Measurements from ENCODE around the gene LRRTM3. TPM values are rescaled to one million over a fixed set of nuclear protein-coding genes. Genes with fewer than 3 reads are reported as not detected.
A peak's percentile ranks its signal among the peaks of the same experiment; 100 is the strongest.

Gene LRRTM3
- total RNA-seq (not detected), polyA plus RNA-seq (not detected)

DNA sequence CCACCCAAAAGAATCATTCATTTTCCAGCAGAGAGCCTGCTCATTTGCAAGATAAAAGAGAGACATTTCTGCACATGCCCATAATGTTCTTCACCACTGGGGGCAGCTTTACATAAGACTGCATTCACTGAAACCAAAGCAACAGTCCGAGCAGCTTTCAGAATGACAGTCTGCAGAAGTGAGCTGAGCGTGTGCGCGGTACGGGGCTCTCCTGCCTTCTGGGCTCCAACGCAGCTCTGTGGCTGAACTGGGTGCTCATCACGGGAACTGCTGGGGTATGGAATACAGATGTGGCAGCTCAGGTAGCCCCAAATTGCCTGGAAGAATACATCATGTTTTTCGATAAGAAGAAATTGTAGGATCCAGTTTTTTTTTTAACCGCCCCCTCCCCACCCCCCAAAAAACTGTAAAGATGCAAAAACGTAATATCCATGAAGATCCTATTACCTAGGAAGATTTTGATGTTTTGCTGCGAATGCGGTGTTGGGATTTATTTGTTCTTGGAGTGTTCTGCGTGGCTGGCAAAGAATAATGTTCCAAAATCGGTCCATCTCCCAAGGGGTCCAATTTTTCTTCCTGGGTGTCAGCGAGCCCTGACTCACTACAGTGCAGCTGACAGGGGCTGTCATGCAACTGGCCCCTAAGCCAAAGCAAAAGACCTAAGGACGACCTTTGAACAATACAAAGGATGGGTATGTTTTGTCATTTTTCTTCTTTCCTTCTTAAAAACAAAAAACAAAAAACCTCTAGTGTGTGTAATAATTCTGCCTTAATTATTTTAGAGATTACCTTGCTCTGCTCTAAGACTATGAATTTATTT is at the start of gene LRRTM3:
TSS of gene LRRTM3 (plus strand) at position 141 of the 820 bp plus-strand sequence.
- peaks cover 0 to 3% (median 0%) of the 10 kb centered on the region in 3 donors for H3K36me3 Mint-ChIP-seq

DNA sequence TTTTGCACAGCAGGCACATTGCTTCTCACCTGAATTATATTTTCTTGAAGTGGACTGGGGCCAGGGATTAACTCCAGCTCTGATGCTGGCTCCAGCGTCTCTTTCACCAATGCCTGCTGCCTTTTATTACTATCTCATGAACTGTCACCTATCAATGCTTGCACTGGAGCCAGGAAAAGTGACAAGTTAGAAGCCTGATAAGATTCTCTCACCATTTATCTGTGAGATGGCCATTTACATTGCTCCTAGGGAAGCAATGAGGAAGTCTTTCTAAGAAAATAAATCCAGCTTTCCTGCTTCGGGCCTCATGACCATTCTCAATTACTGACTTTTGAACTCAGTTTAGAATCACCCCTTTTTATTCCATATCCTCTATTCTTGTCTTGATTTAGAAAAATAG is 48.5 kb upstream of the LRRTM3 start:
- POLR2A ChIA-PET, result no interaction called here
- no peaks in the 10 kb centered on the region for H3K4me1 Mint-ChIP-seq
- H3K9me3 ChIP-seq (ENCODE audit: low read length), result no peaks in the 10 kb centered on the region

More for the DNA sequence above, at the start of gene LRRTM3:
- Histone ChIP-seq H3K4me1 (ENCODE audit: insufficient read depth, low read length) (no peaks in the 10 kb centered on the region), H3K27ac (ENCODE audit: low read depth, low read length) (no peak within 1 kb of the TSS), H3K4me3 (ENCODE audit: low read length) (no peak within 1 kb of the TSS), H3K27me3 (ENCODE audit: insufficient read depth, low read length, poor library complexity, severe bottlenecking) (no peaks in the 10 kb centered on the region), H3K36me3 (ENCODE audit: insufficient read depth, low read length) (no peaks in the 10 kb centered on the region), H3K9me3 (ENCODE audit: low read length) (no peaks in the 10 kb centered on the region)
- no peak within 1 kb of the TSS for H3K27ac Mint-ChIP-seq
- H3K4me3 Mint-ChIP-seq, result peak within 1 kb of the TSS in 1 of 7 donors; percentile 23
- CTCF ChIA-PET, result no interaction called here
- peaks cover 0 to 3% (median 0%) of the 10 kb centered on the region in 3 donors for H3K4me1 Mint-ChIP-seq
- POLR2A ChIA-PET, result no interaction called here
- no peak for DNase-seq
- peaks cover 7 to 30% of the 10 kb centered on the region in 2 donors for H3K27me3 Mint-ChIP-seq
- H3K9me3 Mint-ChIP-seq, result peaks cover 0 to 4% (median 0%) of the 10 kb centered on the region in 5 donors

DNA sequence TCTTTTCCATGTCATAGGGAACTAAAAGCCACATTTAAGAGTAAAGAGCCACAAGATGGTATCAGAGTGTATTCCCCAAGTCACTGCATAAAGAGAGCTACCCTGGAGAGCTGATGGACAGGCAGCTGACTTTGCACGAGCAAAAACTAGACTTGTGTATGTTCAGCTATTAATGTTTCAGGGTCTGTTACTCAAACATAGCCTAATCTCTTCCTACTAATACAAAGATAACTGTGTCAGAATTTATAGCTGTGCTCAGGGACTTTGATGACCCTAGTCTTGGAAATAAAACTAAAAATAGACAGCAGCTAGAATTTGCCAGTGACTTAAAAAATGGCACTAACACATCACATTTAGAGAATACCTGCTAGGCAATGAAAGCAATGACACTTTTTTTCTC is 45.5 kb upstream of the LRRTM3 start:
- POLR2A ChIA-PET, result no interaction called here
- H3K4me3 ChIP-seq (ENCODE audit: low read length), result no peak overlapping the region
- no peak overlapping the region for H3K27ac ChIP-seq (ENCODE audit: low read depth, low read length)
- no peak overlapping the region for H3K4me3 Mint-ChIP-seq
- no peaks in the 10 kb centered on the region for H3K9me3 Mint-ChIP-seq
- H3K27ac Mint-ChIP-seq, result no peak overlapping the region
- H3K27me3 ChIP-seq (ENCODE audit: insufficient read depth, low read length, poor library complexity, severe bottlenecking), result no peaks in the 10 kb centered on the region
- CTCF ChIA-PET, result no interaction called here
- no peak for DNase-seq
- no peaks in the 10 kb centered on the region for H3K4me1 ChIP-seq (ENCODE audit: insufficient read depth, low read length)
- no peaks in the 10 kb centered on the region for H3K36me3 ChIP-seq (ENCODE audit: insufficient read depth, low read length)
- H3K36me3 Mint-ChIP-seq, result no peaks in the 10 kb centered on the region
- no peaks in the 10 kb centered on the region for H3K9me3 ChIP-seq (ENCODE audit: low read length)
- peaks cover 0 to 2% of the 10 kb centered on the region in 2 donors for H3K27me3 Mint-ChIP-seq
- H3K4me1 Mint-ChIP-seq, result no peaks in the 10 kb centered on the region

More for the DNA sequence above, 48.5 kb upstream of the LRRTM3 start:
- H3K36me3 Mint-ChIP-seq, result no peaks in the 10 kb centered on the region
- H3K4me3 Mint-ChIP-seq, result no peak overlapping the region
- CTCF ChIA-PET, result no interaction called here
- Histone ChIP-seq H3K4me3 (ENCODE audit: low read length) (no peak overlapping the region), H3K4me1 (ENCODE audit: insufficient read depth, low read length) (no peaks in the 10 kb centered on the region), H3K27ac (ENCODE audit: low read depth, low read length) (no peak overlapping the region), H3K36me3 (ENCODE audit: insufficient read depth, low read length) (no peaks in the 10 kb centered on the region), H3K27me3 (ENCODE audit: insufficient read depth, low read length, poor library complexity, severe bottlenecking) (no peaks in the 10 kb centered on the region)
- H3K27me3 Mint-ChIP-seq, result peaks cover 0 to 2% of the 10 kb centered on the region in 2 donors
- no peak for DNase-seq
- H3K9me3 Mint-ChIP-seq, result peaks cover 0 to 2% (median 0%) of the 10 kb centered on the region in 5 donors
- H3K27ac Mint-ChIP-seq, result no peak overlapping the region

DNA sequence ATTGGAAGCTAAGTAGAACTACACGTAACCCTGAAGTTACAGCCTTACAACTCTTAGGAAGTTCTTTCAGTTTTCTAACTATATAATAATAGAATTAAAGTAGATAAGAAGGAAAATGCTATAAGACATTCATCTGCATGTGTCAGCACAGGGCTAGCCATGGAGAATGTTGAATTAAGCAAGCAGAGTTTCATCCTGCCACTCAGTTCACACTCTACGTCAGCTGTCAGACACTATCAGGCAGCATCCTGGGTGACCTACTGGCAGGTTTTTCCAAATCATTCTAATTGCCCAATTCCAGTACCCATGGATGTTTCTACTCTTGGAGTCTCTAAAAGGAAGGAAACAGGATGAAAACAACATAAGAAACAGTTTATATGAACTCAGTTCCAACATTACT is 45.0 kb upstream of the LRRTM3 start:
- H3K9me3 ChIP-seq (ENCODE audit: low read length), result no peaks in the 10 kb centered on the region
- Mint-ChIP-seq H3K9me3 (peaks cover 0 to 3% (median 0%) of the 10 kb centered on the region in 5 donors), H3K4me3 (no peak overlapping the region), H3K27me3 (peaks cover 0 to 2% of the 10 kb centered on the region in 2 donors), H3K36me3 (no peaks in the 10 kb centered on the region), H3K4me1 (no peaks in the 10 kb centered on the region), H3K27ac (no peak overlapping the region)
- no peaks in the 10 kb centered on the region for H3K4me1 ChIP-seq (ENCODE audit: insufficient read depth, low read length)
- no peaks in the 10 kb centered on the region for H3K36me3 ChIP-seq (ENCODE audit: insufficient read depth, low read length)
- CTCF ChIA-PET, result no interaction called here
- H3K27me3 ChIP-seq (ENCODE audit: insufficient read depth, low read length, poor library complexity, severe bottlenecking), result no peaks in the 10 kb centered on the region
- no peak overlapping the region for H3K4me3 ChIP-seq (ENCODE audit: low read length)
- POLR2A ChIA-PET, result no interaction called here
- H3K27ac ChIP-seq (ENCODE audit: low read depth, low read length), result no peak overlapping the region
- no peak for DNase-seq

DNA sequence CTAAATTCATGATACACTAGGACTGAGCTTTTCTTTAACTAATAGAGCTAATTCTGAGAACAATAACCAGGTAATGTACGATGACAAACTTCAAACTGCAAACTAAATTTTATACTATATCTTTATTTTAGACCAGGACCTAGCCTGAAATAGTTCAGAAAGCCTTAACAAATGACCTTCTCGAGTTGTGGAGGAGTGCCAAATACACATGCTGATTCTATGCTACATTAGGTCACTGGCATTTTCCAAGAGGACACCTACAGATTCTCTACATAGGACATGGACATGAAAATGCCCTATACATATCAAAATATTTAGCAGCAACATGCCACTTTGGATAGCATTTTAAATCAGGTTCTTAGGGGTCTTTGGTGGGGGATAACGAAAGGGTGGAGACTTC is 44.0 kb upstream of the LRRTM3 start:
- no peak overlapping the region for H3K27ac ChIP-seq (ENCODE audit: low read depth, low read length)
- no peak overlapping the region for H3K27ac Mint-ChIP-seq
- H3K27me3 ChIP-seq (ENCODE audit: insufficient read depth, low read length, poor library complexity, severe bottlenecking), result no peaks in the 10 kb centered on the region
- POLR2A ChIA-PET, result no interaction called here
- no peaks in the 10 kb centered on the region for H3K4me1 ChIP-seq (ENCODE audit: insufficient read depth, low read length)
- H3K9me3 ChIP-seq (ENCODE audit: low read length), result no peaks in the 10 kb centered on the region
- no peaks in the 10 kb centered on the region for H3K4me1 Mint-ChIP-seq
- H3K4me3 Mint-ChIP-seq, result no peak overlapping the region
- peaks cover 0 to 2% of the 10 kb centered on the region in 2 donors for H3K27me3 Mint-ChIP-seq
- CTCF ChIA-PET, result no interaction called here
- H3K4me3 ChIP-seq (ENCODE audit: low read length), result no peak overlapping the region
- no peaks in the 10 kb centered on the region for H3K36me3 ChIP-seq (ENCODE audit: insufficient read depth, low read length)
- H3K9me3 Mint-ChIP-seq, result peaks cover 0 to 5% (median 2%) of the 10 kb centered on the region in 5 donors
- DNase-seq, result no peak
- H3K36me3 Mint-ChIP-seq, result no peaks in the 10 kb centered on the region

DNA sequence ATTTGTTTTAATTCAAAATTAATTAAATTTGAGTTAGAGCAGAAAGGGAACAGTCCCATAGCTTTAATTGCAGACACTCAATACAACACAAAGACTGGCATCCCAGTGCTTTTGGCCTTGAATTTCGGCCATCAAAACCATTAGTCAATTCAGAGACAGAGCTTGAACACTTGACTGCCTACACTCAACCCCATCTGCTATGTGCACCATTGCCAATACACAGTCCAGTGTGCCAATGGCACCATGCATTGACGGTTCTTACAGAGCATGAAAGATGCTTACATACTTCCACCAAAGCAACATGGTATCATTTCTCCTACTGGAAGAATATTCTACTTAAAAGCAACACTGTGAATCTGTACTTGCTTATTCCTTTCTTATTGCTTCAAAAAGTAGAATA is 43.6 kb upstream of the LRRTM3 start:
- Mint-ChIP-seq H3K36me3 (no peaks in the 10 kb centered on the region), H3K4me3 (no peak overlapping the region)
- POLR2A ChIA-PET, result no interaction called here

DNA sequence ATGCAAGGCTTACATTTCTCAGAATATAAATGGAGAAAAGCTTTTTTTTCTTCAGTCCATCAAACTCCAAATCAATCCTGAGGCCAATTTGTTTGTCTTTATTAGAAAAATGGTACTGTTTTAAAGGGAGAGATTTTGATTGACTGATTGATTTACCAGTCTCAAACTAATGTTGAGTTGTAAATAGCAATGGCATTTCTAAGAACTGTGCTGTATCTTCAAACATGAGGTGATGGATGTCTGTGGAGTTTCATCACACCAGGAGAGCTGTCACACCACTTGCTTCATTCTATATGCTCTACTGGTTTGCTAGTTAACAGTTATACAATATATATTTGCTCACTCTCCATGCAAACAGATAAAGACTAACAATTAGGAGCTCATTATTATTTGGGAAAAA is 39.0 kb upstream of the LRRTM3 start:
- Histone ChIP-seq H3K27me3 (ENCODE audit: insufficient read depth, low read length, poor library complexity, severe bottlenecking) (no peaks in the 10 kb centered on the region), H3K4me1 (ENCODE audit: insufficient read depth, low read length) (no peaks in the 10 kb centered on the region), H3K4me3 (ENCODE audit: low read length) (no peak overlapping the region), H3K36me3 (ENCODE audit: insufficient read depth, low read length) (no peaks in the 10 kb centered on the region), H3K9me3 (ENCODE audit: low read length) (no peaks in the 10 kb centered on the region), H3K27ac (ENCODE audit: low read depth, low read length) (no peak overlapping the region)
- POLR2A ChIA-PET, result no interaction called here
- Mint-ChIP-seq H3K9me3 (peaks cover 2 to 12% (median 5%) of the 10 kb centered on the region in 5 donors), H3K36me3 (no peaks in the 10 kb centered on the region), H3K27ac (no peak overlapping the region), H3K4me3 (no peak overlapping the region), H3K4me1 (no peaks in the 10 kb centered on the region), H3K27me3 (no peaks in the 10 kb centered on the region)
- no peak for DNase-seq
- CTCF ChIA-PET, result no interaction called here

More for the DNA sequence above, 43.6 kb upstream of the LRRTM3 start:
- Histone ChIP-seq H3K36me3 (ENCODE audit: insufficient read depth, low read length) (no peaks in the 10 kb centered on the region), H3K27me3 (ENCODE audit: insufficient read depth, low read length, poor library complexity, severe bottlenecking) (no peaks in the 10 kb centered on the region), H3K4me3 (ENCODE audit: low read length) (no peak overlapping the region), H3K4me1 (ENCODE audit: insufficient read depth, low read length) (no peaks in the 10 kb centered on the region), H3K9me3 (ENCODE audit: low read length) (no peaks in the 10 kb centered on the region), H3K27ac (ENCODE audit: low read depth, low read length) (no peak overlapping the region)
- Mint-ChIP-seq H3K4me1 (no peaks in the 10 kb centered on the region), H3K27ac (no peak overlapping the region), H3K27me3 (no peaks in the 10 kb centered on the region), H3K9me3 (peaks cover 0 to 7% (median 2%) of the 10 kb centered on the region in 5 donors)
- CTCF ChIA-PET, result no interaction called here
- DNase-seq, result no peak

DNA sequence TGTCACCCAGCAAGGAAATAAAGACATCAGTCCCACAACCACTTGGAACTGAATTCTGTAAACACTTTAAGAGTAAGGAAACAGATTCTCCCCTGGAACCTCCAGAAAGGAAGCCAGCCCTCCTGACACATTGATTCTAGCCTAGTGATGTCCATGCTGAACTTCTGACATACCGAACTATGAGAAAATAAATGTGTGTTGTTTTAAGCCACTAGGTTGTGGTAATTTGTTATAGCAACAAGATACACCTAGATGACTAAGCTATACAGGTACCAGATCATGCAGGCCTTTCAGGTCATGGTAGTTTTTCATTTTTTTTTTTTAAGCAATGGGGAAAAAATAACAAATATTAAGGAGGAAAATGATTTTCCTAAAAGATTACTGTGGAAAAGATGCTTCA is 37.6 kb upstream of the LRRTM3 start:
- Histone ChIP-seq H3K9me3 (ENCODE audit: low read length) (no peaks in the 10 kb centered on the region), H3K36me3 (ENCODE audit: insufficient read depth, low read length) (no peaks in the 10 kb centered on the region), H3K4me3 (ENCODE audit: low read length) (no peak overlapping the region), H3K27ac (ENCODE audit: low read depth, low read length) (no peak overlapping the region), H3K4me1 (ENCODE audit: insufficient read depth, low read length) (no peaks in the 10 kb centered on the region), H3K27me3 (ENCODE audit: insufficient read depth, low read length, poor library complexity, severe bottlenecking) (no peaks in the 10 kb centered on the region)
- POLR2A ChIA-PET, result no interaction called here
- H3K27me3 Mint-ChIP-seq, result no peaks in the 10 kb centered on the region
- H3K36me3 Mint-ChIP-seq, result no peaks in the 10 kb centered on the region
- H3K4me3 Mint-ChIP-seq, result no peak overlapping the region
- CTCF ChIA-PET, result no interaction called here
- H3K9me3 Mint-ChIP-seq, result peaks cover 2 to 12% (median 5%) of the 10 kb centered on the region in 5 donors
- DNase-seq, result no peak
- H3K4me1 Mint-ChIP-seq, result no peaks in the 10 kb centered on the region
- H3K27ac Mint-ChIP-seq, result no peak overlapping the region

Measured in CD8-positive, alpha-beta memory T cell (primary cell).